Sigmoid colon (tissue), 4 donors: ENCODE results near the gene G6PD.
"Not testable (repeated sequence)": the region's sequence is repeated elsewhere in the genome, so short reads cannot be mapped to it uniquely, and the experiment has no call there.

ENCODE experiments used
- POLR2AphosphoS5 ChIP-seq, 4 donors: sonication (generic); formaldehyde crosslinking; IDR thresholded peaks; one replicate each; pipeline ENCODE4 v1.6.1; 2017; ENCODE audit warnings: antibody characterized with exemption in 4 of 4
- TF ChIP-seq, protein P1 (sequence below), 4 experiments: fragments of 450-650 bp in 3 of 4; fragments of 200-600 bp in 1 of 4; IDR thresholded peaks; one replicate each; pipeline ENCODE4 v1.5.1; 2016 to 2019; ENCODE audit warnings: antibody characterized with exemption in 4 of 4, mild to moderate bottlenecking in 3 of 4, moderate library complexity in 2 of 4

DNA sequence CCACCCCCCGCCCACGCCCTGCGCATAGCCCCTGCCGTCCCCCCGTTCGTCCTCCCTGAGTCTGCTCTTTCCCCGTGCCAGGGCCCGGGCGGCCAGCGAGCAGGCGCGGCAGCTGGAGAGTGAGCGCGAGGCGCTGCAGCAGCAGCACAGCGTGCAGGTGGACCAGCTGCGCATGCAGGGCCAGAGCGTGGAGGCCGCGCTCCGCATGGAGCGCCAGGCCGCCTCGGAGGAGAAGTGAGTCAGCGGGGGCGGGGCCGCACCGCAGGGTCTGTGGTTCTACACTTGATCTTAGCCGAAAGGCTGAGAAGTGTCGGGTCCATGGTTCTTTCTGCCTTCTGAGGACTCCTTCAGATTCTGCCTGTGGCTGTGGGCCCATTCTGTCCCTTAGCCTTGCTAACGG is 13.7 kb upstream of the G6PD start:
- TF ChIP-seq, protein P1, sequence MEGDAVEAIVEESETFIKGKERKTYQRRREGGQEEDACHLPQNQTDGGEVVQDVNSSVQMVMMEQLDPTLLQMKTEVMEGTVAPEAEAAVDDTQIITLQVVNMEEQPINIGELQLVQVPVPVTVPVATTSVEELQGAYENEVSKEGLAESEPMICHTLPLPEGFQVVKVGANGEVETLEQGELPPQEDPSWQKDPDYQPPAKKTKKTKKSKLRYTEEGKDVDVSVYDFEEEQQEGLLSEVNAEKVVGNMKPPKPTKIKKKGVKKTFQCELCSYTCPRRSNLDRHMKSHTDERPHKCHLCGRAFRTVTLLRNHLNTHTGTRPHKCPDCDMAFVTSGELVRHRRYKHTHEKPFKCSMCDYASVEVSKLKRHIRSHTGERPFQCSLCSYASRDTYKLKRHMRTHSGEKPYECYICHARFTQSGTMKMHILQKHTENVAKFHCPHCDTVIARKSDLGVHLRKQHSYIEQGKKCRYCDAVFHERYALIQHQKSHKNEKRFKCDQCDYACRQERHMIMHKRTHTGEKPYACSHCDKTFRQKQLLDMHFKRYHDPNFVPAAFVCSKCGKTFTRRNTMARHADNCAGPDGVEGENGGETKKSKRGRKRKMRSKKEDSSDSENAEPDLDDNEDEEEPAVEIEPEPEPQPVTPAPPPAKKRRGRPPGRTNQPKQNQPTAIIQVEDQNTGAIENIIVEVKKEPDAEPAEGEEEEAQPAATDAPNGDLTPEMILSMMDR (IDR thresholded peaks at IDR 0.05): not testable (repeated sequence)
- not testable (repeated sequence) for TF ChIP-seq POLR2AphosphoS5 (IDR thresholded peaks at IDR 0.05)
